Pulmonary artery endothelial cell (primary cell): Measurements from ENCODE around the gene CNTNAP2. TPM values are rescaled to one million over a fixed set of nuclear protein-coding genes. Genes with fewer than 3 reads are reported as not detected.
"Not testable (repeated sequence)": the region's sequence is repeated elsewhere in the genome, so short reads cannot be mapped to it uniquely, and the experiment has no call there.

ENCODE experiments used
- DNase-seq: peaks from one replicate; pipeline ENCODE4 v3.0.0-alpha.2; 2011; ENCODE audit warnings: low read depth, low spot score
- total RNA-seq: library from RNA; depleted of rRNA; stranded (reverse); fragments of >200 nt; gene quantifications from 2 replicates; pipeline ENCODE4 v1.2.3, GENCODE V29; 2014

CNTNAP2 gene
- total RNA-seq, 1 donor from 2014 or later, result not detected

GRCh38 chr7:147708871-147709270 lies 1592.3 kb downstream of the CNTNAP2 start:
- DNase-seq, result no peak

GRCh38 chr7:147711447-147711846 lies 1594.8 kb downstream of the CNTNAP2 start:
- no peak for DNase-seq

GRCh38 chr7:147721962-147722830 lies 1605.6 kb downstream of the CNTNAP2 start:
- no peak for DNase-seq

- DNase-seq, result no peak
These were observed 1606.9 kb downstream of the CNTNAP2 start for GRCh38 chr7:147723536-147723935.

- no peak for DNase-seq
These were observed 1614.7 kb downstream of the CNTNAP2 start for GRCh38 chr7:147731311-147731710.

- not testable (repeated sequence) for DNase-seq
These were observed 1621.1 kb downstream of the CNTNAP2 start for GRCh38 chr7:147737559-147738214.

GRCh38 chr7:147742301-147742700 lies 1625.7 kb downstream of the CNTNAP2 start:
- no peak for DNase-seq

- DNase-seq, result no peak
These were observed 1639.7 kb downstream of the CNTNAP2 start for GRCh38 chr7:147756300-147756699.

- no peak for DNase-seq
These were observed 1642.8 kb downstream of the CNTNAP2 start for GRCh38 chr7:147759327-147759943.

GRCh38 chr7:147765301-147765700 lies 1648.7 kb downstream of the CNTNAP2 start:
- DNase-seq, result no peak

GRCh38 chr7:147771344-147771743 lies 1654.7 kb downstream of the CNTNAP2 start:
- DNase-seq, result no peak

GRCh38 chr7:147774461-147774860 lies 1657.9 kb downstream of the CNTNAP2 start:
- no peak for DNase-seq

GRCh38 chr7:147775516-147776284 lies 1659.1 kb downstream of the CNTNAP2 start:
- DNase-seq, result no peak

- DNase-seq, result no peak
These were observed 1660.7 kb downstream of the CNTNAP2 start for GRCh38 chr7:147777309-147777708.

- no peak for DNase-seq
These were observed 1663.3 kb downstream of the CNTNAP2 start for GRCh38 chr7:147779949-147780348.

GRCh38 chr7:147796581-147796980 lies 1680.0 kb downstream of the CNTNAP2 start:
- DNase-seq, result no peak

- no peak for DNase-seq
These were observed 1681.4 kb downstream of the CNTNAP2 start for GRCh38 chr7:147798001-147798400.

- not testable (repeated sequence) for DNase-seq
These were observed 1685.2 kb downstream of the CNTNAP2 start for GRCh38 chr7:147801762-147802161.

- DNase-seq, result no peak
These were observed 1686.5 kb downstream of the CNTNAP2 start for GRCh38 chr7:147803151-147803550.

- DNase-seq, result no peak
These were observed 1687.0 kb downstream of the CNTNAP2 start for GRCh38 chr7:147803606-147804005.

- DNase-seq, result no peak
These were observed 1687.4 kb downstream of the CNTNAP2 start for GRCh38 chr7:147804032-147804431.
